A549 (cell line): ENCODE measurements around the gene MYO18A. TPM values are rescaled to one million over a fixed set of nuclear protein-coding genes. Genes with fewer than 3 reads are reported as not detected.

Experiments
- ATAC-seq, 2 experiments: fragments of 200-7000 bp in 1 of 2; fragments of >200 bp in 1 of 2; cut with Nextera tagmentation in 1 of 2; cut with Tn5 transposase in 1 of 2; 3 replicates each; pipeline versions ENCODE4 v1.8.0 to v1.9.1; 2018 to 2020; ENCODE audit warnings: mild to moderate bottlenecking in 1 of 2, moderate library complexity in 1 of 2
- CTCF ChIA-PET: fragments of 300-600 bp; sonication (Branson Sonifier 250); formaldehyde crosslinking; extraction: SDS; loops from one replicate; lab custom pipeline; 2021; ENCODE audit warnings: antibody characterized with exemption, inconsistent platforms; lab: Yijun Ruan, JAX
- POLR2A ChIA-PET: fragments of 350-600 bp; formaldehyde crosslinking; extraction: SDS; loops from one replicate; lab custom pipeline; 2021; ENCODE audit warnings: antibody characterized with exemption, inconsistent platforms; lab: Yijun Ruan, JAX
- DNase-seq, 2 experiments: peaks; one replicate each; pipeline versions ENCODE4 v3.0.0 to v3.0.0-alpha.2; 2011 to 2016; ENCODE audit warnings: low read depth in 1 of 2, low spot score in 1 of 2
- FAIRE-seq: peaks from 2 replicates; lab custom pipeline; 2011; peaks lifted over from hg19 to GRCh38; lab: Jason Lieb, UNC
- H3K27ac ChIP-seq, 2 experiments: fragments of >200 bp; sonication (Bioruptor Twin); formaldehyde crosslinking; 3 replicates each; pipeline ENCODE4 v1.5.1; 2016 to 2017
- H3K4me1 ChIP-seq: fragments of >200 bp; sonication (Bioruptor Twin); formaldehyde crosslinking; 3 replicates; pipeline ENCODE4 v1.6.1; 2016
- H3K4me2 ChIP-seq: fragments of >200 bp; sonication (Bioruptor Twin); formaldehyde crosslinking; 3 replicates; pipeline ENCODE4 v1.6.1; 2016
- H3K4me3 ChIP-seq: fragments of >200 bp; sonication (Bioruptor Twin); formaldehyde crosslinking; 3 replicates; pipeline ENCODE4 v1.5.1; 2016
- H3K9me3 ChIP-seq: fragments of >200 bp; sonication (Bioruptor Twin); formaldehyde crosslinking; 3 replicates; pipeline ENCODE4 v1.6.1; 2016
- BCL3 ChIP-seq: fragments of >200 bp; sonication (Bioruptor Twin); formaldehyde crosslinking; IDR thresholded peaks from 3 replicates; pipeline ENCODE4 v1.6.1; 2016
- BHLHE40 ChIP-seq: IDR thresholded peaks from 2 replicates; pipeline ENCODE4 v1.6.1; 2012; ENCODE audit warnings: low read depth, low read length, inconsistent platforms
- CBX8 ChIP-seq: fragments of 200-600 bp; sonication (generic); IDR thresholded peaks from 2 replicates; pipeline ENCODE4 v1.6.1; 2016
- CEBPB ChIP-seq, 2 experiments: fragments of >200 bp in 1 of 2; sonication (Bioruptor Twin) in 1 of 2; formaldehyde crosslinking in 1 of 2; IDR thresholded peaks; 2 replicates each; pipeline ENCODE4 v1.6.1; 2012 to 2016
- CHD2 ChIP-seq: fragments of 150-350 bp; IDR thresholded peaks from 2 replicates; pipeline ENCODE4 v1.6.1; 2014; ENCODE audit warnings: low read length; ENCODE audit not compliant: partially characterized antibody
- CHD4 ChIP-seq: fragments of 200-600 bp; sonication (generic); IDR thresholded peaks from 2 replicates; pipeline ENCODE4 v1.6.1; 2016; ENCODE audit warnings: antibody characterized with exemption, mild to moderate bottlenecking, borderline replicate concordance
- EHF ChIP-seq: fragments of 250-450 bp; sonication (Bioruptor Pico); IDR thresholded peaks from 2 replicates; pipeline ENCODE4 v1.5.0; 2020; ENCODE audit warnings: mild to moderate bottlenecking
- EHMT2 ChIP-seq: fragments of 200-600 bp; sonication (generic); IDR thresholded peaks from 2 replicates; pipeline ENCODE4 v1.6.1; 2016; ENCODE audit warnings: antibody characterized with exemption, low read depth, mild to moderate bottlenecking, moderate library complexity
- EP300 ChIP-seq, 2 experiments: fragments of >200 bp; sonication (Bioruptor Twin); formaldehyde crosslinking; IDR thresholded peaks; 2 replicates in 1 of 2; 3 replicates in 1 of 2; pipeline ENCODE4 v1.6.1; 2016 to 2017
- FOSL2 ChIP-seq, 2 experiments: fragments of 450-650 bp in 1 of 2; fragments of >200 bp in 1 of 2; sonication (Bioruptor Twin) in 1 of 2; formaldehyde crosslinking; IDR thresholded peaks; 2 replicates each; pipeline versions ENCODE4 v1.5.0 to v1.6.1; 2016 to 2020; ENCODE audit warnings: mild to moderate bottlenecking in 1 of 2, moderate library complexity in 1 of 2
- HOXA7 ChIP-seq: fragments of 250-450 bp; sonication (Bioruptor Pico); IDR thresholded peaks from 2 replicates; pipeline ENCODE4 v1.5.0; 2020; ENCODE audit warnings: mild to moderate bottlenecking, moderate library complexity
- KDM5A ChIP-seq: fragments of 200-600 bp; sonication (generic); IDR thresholded peaks from 2 replicates; pipeline ENCODE4 v1.6.1; 2016; ENCODE audit warnings: antibody characterized with exemption, mild to moderate bottlenecking
- NR3C1 ChIP-seq: fragments of >200 bp; sonication (Bioruptor Twin); formaldehyde crosslinking; IDR thresholded peaks from 3 replicates; pipeline ENCODE4 v1.6.1; 2017
- PHF8 ChIP-seq: fragments of 200-600 bp; sonication (generic); IDR thresholded peaks from 2 replicates; pipeline ENCODE4 v1.6.1; 2016; ENCODE audit warnings: low read depth, mild to moderate bottlenecking, antibody characterized with exemption, moderate library complexity, borderline replicate concordance
- POLR2A ChIP-seq: IDR thresholded peaks from 2 replicates; pipeline ENCODE4 v1.6.1; 2012; ENCODE audit warnings: mild to moderate bottlenecking, low read length
- RAD21 ChIP-seq, 2 experiments: fragments of >200 bp in 1 of 2; sonication (Bioruptor Twin) in 1 of 2; formaldehyde crosslinking in 1 of 2; IDR thresholded peaks in 1 of 2; conservative IDR thresholded peaks in 1 of 2; 2 replicates in 1 of 2; 3 replicates in 1 of 2; pipeline ENCODE4 v1.6.1; 2012 to 2018; ENCODE audit warnings: inconsistent platforms in 1 of 2
- RFX5 ChIP-seq: fragments of 450-650 bp; IDR thresholded peaks from 2 replicates; pipeline ENCODE4 v1.7.1; 2014; ENCODE audit warnings: antibody characterized with exemption, mild to moderate bottlenecking, moderate library complexity
- TP53 ChIP-seq: fragments of 250-450 bp; sonication (Bioruptor Pico); IDR thresholded peaks from 2 replicates; pipeline ENCODE4 v1.5.0; 2021; ENCODE audit warnings: mild to moderate bottlenecking, moderate library complexity
- ZFP36 ChIP-seq: fragments of 450-650 bp; IDR thresholded peaks from 2 replicates; pipeline ENCODE4 v1.6.1; 2014; ENCODE audit warnings: borderline replicate concordance; ENCODE audit not compliant: partially characterized antibody
- ZNF302 ChIP-seq: fragments of 250-450 bp; sonication (Bioruptor Pico); IDR thresholded peaks from 2 replicates; pipeline ENCODE4 v1.9.0; 2021; ENCODE audit warnings: inconsistent platforms, mild to moderate bottlenecking, moderate library complexity
- ZSCAN20 ChIP-seq: fragments of 250-450 bp; sonication (Bioruptor Pico); IDR thresholded peaks from 2 replicates; pipeline ENCODE4 v1.8.0; 2022; ENCODE audit warnings: mild to moderate bottlenecking, moderate library complexity
- WGBS: methylation state at CpG from one replicate; pipeline ENCODE4 v1.1.6; 2017; ENCODE audit errors: missing lambda C conversion rate; 5-methylcytosine and 5-hydroxymethylcytosine counted together
- polyA plus RNA-seq, 4 experiments: library from polyadenylated mRNA; depleted of rRNA in 3 of 4; stranded (reverse); fragments of >200 nt; fragmentation: RNase III in 1 of 4; extraction: RNeasy Plus Mini Kit Qiagen cat#74134 plus additional on column Dnase treatment in 1 of 4; gene quantifications; 2 replicates in 3 of 4; 3 replicates in 1 of 4; pipeline ENCODE4 v1.2.3, GENCODE V29; 2011 to 2017
- TF ChIP-seq, protein P1 (sequence below): fragments of >200 bp; sonication (Bioruptor Twin); formaldehyde crosslinking; IDR thresholded peaks from 2 replicates; pipeline ENCODE4 v1.6.1; 2016
- TF ChIP-seq, protein P2 (sequence below): IDR thresholded peaks from 2 replicates; pipeline ENCODE4 v1.6.1; 2012; ENCODE audit warnings: low read depth, borderline replicate concordance
- TF ChIP-seq, protein P3 (sequence below): fragments of 450-650 bp; IDR thresholded peaks from 2 replicates; pipeline ENCODE4 v1.6.1; 2014; ENCODE audit warnings: antibody characterized with exemption
- TF ChIP-seq, protein P4 (sequence below): IDR thresholded peaks from 2 replicates; pipeline ENCODE4 v1.6.1; 2012
- TF ChIP-seq, protein P5 (sequence below): fragments of 150-350 bp; IDR thresholded peaks from 2 replicates; pipeline ENCODE4 v1.6.1; 2014; ENCODE audit warnings: low read depth, mild to moderate bottlenecking, low read length

MYO18A gene
- polyA plus RNA-seq, 2 of the 4 experiments (the other 2 are of a cell fraction) = 12.3 to 28.4 TPM

- H3K9me3 ChIP-seq = no peaks in the 10 kb centered on the region
- 80% methylated on average over 10 of the region's 10 CpGs for WGBS
- no peak for ATAC-seq
- no peak for DNase-seq
- no peak for FAIRE-seq
- H3K4me3 ChIP-seq = no peak overlapping the region
- ChIA-PET CTCF (interaction anchor here (1.0 to 1.5 kb wide), 5 partner anchors 8 to 105 kb away, joined by 3 to 5 read pairs (median 4); no protein-coding TSS in a partner anchor), POLR2A (no interaction called here)
- no peak overlapping the region for H3K4me2 ChIP-seq
- H3K27ac ChIP-seq = no peak overlapping the region
- H3K4me1 ChIP-seq = no peaks in the 10 kb centered on the region
- no peak for TF ChIP-seq RFX5
- no peak for TF ChIP-seq HOXA7
- TF ChIP-seq CHD2 = no peak
- TF ChIP-seq EHF (CRISPR knock-in tag) = no peak
- no peak for TF ChIP-seq ZSCAN20 (CRISPR knock-in tag)
- no peak for TF ChIP-seq FOSL2 (IDR thresholded peaks at IDR 0.05)
- TF ChIP-seq FOSL2 (CRISPR knock-in tag; IDR thresholded peaks at IDR 0.05) = no peak
- no peak for TF ChIP-seq PHF8
- TF ChIP-seq CHD4 = no peak
- TF ChIP-seq POLR2A = no peak
- TF ChIP-seq CBX8 = no peak
- TF ChIP-seq EP300 (IDR thresholded peaks at IDR 0.05) = no peak
- no peak for TF ChIP-seq ZFP36
- TF ChIP-seq, protein P1, sequence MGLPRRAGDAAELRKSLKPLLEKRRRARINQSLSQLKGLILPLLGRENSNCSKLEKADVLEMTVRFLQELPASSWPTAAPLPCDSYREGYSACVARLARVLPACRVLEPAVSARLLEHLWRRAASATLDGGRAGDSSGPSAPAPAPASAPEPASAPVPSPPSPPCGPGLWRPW = no peak
- TF ChIP-seq, protein P2, sequence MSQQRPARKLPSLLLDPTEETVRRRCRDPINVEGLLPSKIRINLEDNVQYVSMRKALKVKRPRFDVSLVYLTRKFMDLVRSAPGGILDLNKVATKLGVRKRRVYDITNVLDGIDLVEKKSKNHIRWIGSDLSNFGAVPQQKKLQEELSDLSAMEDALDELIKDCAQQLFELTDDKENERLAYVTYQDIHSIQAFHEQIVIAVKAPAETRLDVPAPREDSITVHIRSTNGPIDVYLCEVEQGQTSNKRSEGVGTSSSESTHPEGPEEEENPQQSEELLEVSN = no peak
- no peak for TF ChIP-seq RAD21 (conservative IDR thresholded peaks at IDR 0.05 in 1 of 2, IDR thresholded peaks at IDR 0.05 in 1 of 2)
- TF ChIP-seq ZNF302 (CRISPR knock-in tag) = no peak
- no peak for TF ChIP-seq TP53
- TF ChIP-seq, protein P3, sequence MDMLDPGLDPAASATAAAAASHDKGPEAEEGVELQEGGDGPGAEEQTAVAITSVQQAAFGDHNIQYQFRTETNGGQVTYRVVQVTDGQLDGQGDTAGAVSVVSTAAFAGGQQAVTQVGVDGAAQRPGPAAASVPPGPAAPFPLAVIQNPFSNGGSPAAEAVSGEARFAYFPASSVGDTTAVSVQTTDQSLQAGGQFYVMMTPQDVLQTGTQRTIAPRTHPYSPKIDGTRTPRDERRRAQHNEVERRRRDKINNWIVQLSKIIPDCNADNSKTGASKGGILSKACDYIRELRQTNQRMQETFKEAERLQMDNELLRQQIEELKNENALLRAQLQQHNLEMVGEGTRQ = no peak
- TF ChIP-seq BHLHE40 = no peak
Measured at GRCh38 chr17:29070308-29070707, 109.9 kb downstream of the MYO18A start.

DNA sequence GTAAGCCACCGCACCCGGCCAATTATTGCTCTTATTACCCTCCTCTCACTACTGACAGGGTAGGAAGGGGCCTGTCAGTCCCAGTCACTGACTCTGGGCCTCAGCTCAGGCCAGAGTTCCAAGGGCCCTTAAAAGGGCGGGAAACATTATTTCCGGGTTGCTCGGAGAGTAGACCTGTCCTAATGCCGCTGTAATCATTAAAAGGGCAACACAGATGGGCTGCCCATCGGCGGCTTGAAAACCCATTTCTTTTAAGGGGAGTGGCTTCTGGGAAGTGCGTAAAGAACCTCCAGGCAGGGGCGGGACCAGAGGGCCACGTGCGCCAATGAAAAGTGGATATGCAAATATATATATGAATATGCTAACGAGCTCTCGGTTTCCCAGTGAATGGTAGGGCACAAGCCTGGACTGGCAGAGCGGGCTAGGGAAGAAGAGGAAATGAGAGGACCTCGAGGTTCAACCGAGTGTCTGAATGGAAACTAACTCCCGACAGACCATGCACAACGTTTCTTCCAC lies 110.6 kb downstream of the MYO18A start:
- ATAC-seq = no peak
- ChIA-PET POLR2A (no interaction called here), CTCF (interaction anchor here (0.7 to 1.5 kb wide), 6 partner anchors 8 to 104 kb away, joined by 3 to 5 read pairs (median 4); no protein-coding TSS in a partner anchor)
- no peak for DNase-seq
- no peak for FAIRE-seq
- 85% methylated on average over 19 of the region's 19 CpGs for WGBS
- Histone ChIP-seq H3K27ac (no peak overlapping the region), H3K4me2 (no peak overlapping the region), H3K4me3 (no peak overlapping the region), H3K9me3 (no peaks in the 10 kb centered on the region)
- TF ChIP-seq CEBPB (IDR thresholded peaks at IDR 0.05) = no peak
- TF ChIP-seq, protein P4, sequence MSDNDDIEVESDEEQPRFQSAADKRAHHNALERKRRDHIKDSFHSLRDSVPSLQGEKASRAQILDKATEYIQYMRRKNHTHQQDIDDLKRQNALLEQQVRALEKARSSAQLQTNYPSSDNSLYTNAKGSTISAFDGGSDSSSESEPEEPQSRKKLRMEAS = no peak
- no peak for TF ChIP-seq RFX5
- no peak for TF ChIP-seq BCL3
- no peak for TF ChIP-seq CHD4
- TF ChIP-seq NR3C1 = no peak
- TF ChIP-seq EP300 (IDR thresholded peaks at IDR 0.05) = no peak
- TF ChIP-seq, protein P5, sequence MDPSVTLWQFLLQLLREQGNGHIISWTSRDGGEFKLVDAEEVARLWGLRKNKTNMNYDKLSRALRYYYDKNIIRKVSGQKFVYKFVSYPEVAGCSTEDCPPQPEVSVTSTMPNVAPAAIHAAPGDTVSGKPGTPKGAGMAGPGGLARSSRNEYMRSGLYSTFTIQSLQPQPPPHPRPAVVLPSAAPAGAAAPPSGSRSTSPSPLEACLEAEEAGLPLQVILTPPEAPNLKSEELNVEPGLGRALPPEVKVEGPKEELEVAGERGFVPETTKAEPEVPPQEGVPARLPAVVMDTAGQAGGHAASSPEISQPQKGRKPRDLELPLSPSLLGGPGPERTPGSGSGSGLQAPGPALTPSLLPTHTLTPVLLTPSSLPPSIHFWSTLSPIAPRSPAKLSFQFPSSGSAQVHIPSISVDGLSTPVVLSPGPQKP = no peak
- no peak for TF ChIP-seq EHMT2
- TF ChIP-seq CBX8 = no peak
- no peak for TF ChIP-seq KDM5A
- TF ChIP-seq TP53 = no peak
- no peak for TF ChIP-seq FOSL2 (IDR thresholded peaks at IDR 0.05)
- no peak for TF ChIP-seq FOSL2 (CRISPR knock-in tag; IDR thresholded peaks at IDR 0.05)
- TF ChIP-seq ZSCAN20 (CRISPR knock-in tag) = no peak
- no peak for TF ChIP-seq RAD21 (conservative IDR thresholded peaks at IDR 0.05 in 1 of 2, IDR thresholded peaks at IDR 0.05 in 1 of 2)
- TF ChIP-seq, all 56 proteins: peak for 0
- H3K4me1 ChIP-seq = no peaks in the 10 kb centered on the region
